ENCODE measurements around the gene LRIT1. TPM values are rescaled to one million over a fixed set of nuclear protein-coding genes. Genes with fewer than 3 reads are reported as not detected.

The LRIT1 gene
- polyA plus RNA-seq, 12 donors = not detected

- no peak for DNase-seq
These were observed 46.8 kb downstream of the LRIT1 start, which contains the start of gene CDHR1 for GRCh38 chr10:84194424-84195043. Gene CDHR1, plus strand, starts transcription at chr10:84194537. Its CDS starts 224 bp downstream, at chr10:84194761.

DNA sequence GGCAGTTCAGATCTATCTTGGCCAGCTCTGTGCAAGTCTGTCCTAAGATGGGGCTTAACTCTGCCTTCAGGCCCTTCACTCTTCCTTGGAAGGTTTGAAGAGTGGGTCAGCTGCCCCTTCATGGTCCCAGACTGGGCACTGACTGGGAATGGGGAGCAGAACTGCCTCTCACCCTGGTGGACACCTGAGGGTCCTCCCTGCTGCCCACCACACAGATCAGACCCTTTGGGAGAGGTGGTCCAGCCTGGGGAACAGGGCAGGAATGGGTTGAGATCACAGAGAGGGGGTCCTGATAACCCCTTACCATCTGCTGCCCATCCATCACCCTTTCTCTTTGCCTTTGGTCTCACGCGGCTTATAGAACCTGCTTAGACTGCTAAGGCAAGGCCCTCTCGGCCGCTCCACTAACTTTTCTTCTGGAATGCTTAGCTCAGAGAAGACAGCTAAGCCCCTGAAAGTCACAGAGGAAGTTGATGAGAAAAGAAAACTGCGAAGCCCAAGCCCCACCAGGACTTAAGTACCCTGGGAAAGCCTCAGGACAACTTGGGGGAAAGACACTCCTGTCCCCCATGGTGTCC, 47.4 kb downstream of the LRIT1 start:
- no peak for DNase-seq

- no peak for DNase-seq
These were observed 48.0 kb downstream of the LRIT1 start for GRCh38 chr10:84193327-84193726.

DNA sequence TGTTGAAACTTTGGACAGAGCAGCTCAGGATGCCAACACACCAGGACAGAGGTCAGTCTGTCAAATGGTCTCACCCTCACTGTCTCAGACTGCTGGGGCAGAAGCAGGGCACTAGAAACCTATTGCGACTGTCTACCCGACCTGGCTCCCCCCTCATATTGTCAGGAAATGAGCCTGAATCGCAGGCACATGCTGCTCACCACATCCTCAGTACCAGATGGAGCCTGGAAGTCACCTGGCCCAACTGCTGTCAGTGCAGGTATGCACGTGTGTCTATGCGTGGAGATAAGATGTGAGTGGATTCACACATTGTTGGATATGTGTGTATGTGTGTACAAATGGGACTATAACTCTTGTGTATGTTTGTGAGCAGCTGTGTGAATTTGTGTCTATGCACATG, 50.2 kb downstream of the LRIT1 start:
- no peak for DNase-seq

GRCh38 chr10:84190621-84191020, 50.7 kb downstream of the LRIT1 start:
- no peak for DNase-seq

DNA sequence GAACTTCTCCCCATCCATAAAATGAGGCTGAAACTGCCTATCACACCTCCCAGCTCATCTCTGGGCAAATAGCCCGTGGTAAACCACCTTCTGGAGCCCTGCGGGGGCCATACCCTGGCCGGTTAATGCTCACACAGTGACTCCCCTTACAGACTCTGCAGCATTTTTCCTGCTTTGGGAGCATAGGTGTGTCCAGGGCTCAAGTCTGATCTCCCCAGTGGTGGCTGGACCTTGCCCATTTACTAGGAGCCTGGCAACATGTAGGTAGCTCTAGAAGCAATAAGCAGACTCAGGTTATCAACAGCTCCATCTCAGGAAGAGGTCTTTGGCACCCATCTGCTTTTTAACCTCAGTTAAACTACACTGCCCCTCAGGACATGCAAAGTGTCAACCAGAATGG, 52.5 kb downstream of the LRIT1 start:
- DNase-seq = no peak

- DNase-seq = no peak
These were observed 55.7 kb downstream of the LRIT1 start for GRCh38 chr10:84185526-84186175.

DNA sequence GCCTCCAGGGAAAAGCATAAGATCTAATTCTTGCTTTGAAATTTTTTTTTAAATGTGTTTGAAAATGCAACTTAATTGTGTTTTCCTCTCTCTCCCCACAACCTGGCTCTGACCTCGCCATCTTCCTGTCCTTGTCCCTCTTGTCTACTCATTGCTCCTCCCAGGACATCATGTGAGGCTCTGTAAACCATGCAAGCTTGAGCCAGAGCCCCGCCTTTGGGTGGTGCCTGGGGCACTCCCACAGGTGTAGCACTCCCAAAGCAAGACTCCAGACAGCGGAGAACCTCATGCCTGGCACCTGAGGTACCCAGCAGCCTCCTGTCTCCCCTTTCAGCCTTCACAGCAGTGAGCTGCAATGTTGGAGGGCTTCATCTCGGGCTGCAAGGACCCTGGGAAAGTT, 56.8 kb downstream of the LRIT1 start:
- no peak for DNase-seq

DNA sequence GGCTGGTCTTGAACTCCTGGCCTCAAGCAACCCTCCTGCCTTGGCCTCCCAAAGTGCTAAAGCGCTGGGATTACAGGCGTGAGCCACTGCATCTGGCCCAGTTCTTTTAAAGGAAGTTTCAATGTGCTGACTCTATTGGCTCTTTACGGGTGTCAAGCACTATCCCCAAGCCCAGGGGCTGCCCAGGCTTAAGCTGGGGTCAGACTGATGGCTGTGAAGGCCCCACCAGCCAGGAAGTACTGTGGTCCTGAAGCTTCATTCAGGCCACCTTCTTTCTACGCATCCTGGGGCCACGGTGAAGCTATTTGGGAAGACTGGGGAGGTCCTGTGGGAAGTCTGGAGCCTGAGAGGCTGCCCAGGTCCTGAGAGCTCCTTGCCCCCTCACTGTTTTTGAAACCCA, 59.7 kb downstream of the LRIT1 start:
- no peak for DNase-seq

Other genes starting within 250 kb of the LRIT1 start
- 100 to 1,000 TPM in 10 of 12 donors, 10 to 100 TPM in 1, not detected in 1; 80.3 to 133 (median 117) TPM for gene GHITM, start 102.0 kb downstream of the LRIT1 start, polyA plus RNA-seq (ENCODE audit: insufficient read length in 12 of 12)
- gene GPR15LG, start 67.7 kb downstream of the LRIT1 start, polyA plus RNA-seq (ENCODE audit: insufficient read length in 12 of 12) = 10 to 100 TPM in 1 of 12 donors, 1 to 10 TPM in 1, under 1 TPM in 1, not detected in 9; 0.40 to 18.5 (median 1.9) TPM
- gene CDHR1, start 47.0 kb downstream of the LRIT1 start, polyA plus RNA-seq (ENCODE audit: insufficient read length in 12 of 12) = 1 to 10 TPM in 3 of 12 donors, under 1 TPM in 7, not detected in 2; 0.53 to 1.6 (median 0.85) TPM
- gene LRIT2, start 16.0 kb downstream of the LRIT1 start, polyA plus RNA-seq (ENCODE audit: insufficient read length in 12 of 12) = not detected
- gene RGR, start 3.5 kb upstream of the LRIT1 start, polyA plus RNA-seq (ENCODE audit: insufficient read length in 12 of 12) = 10 to 100 TPM in 9 of 12 donors, 1 to 10 TPM in 2, not detected in 1; 5.8 to 31.2 (median 14.3) TPM
- 10 to 100 TPM in 11 of 12 donors, not detected in 1; 44.1 to 71.6 (median 52.6) TPM for gene CCSER2, start 87.0 kb upstream of the LRIT1 start, polyA plus RNA-seq (ENCODE audit: insufficient read length in 12 of 12)